Gastroesophageal sphincter (tissue), 3 donors: ENCODE measurements around the gene RHEX.

Experiments
- EP300 ChIP-seq: sonication (generic); formaldehyde crosslinking; IDR thresholded peaks from one replicate; pipeline ENCODE4 v1.6.1; 2017; ENCODE audit warnings: antibody characterized with exemption, mild to moderate bottlenecking
- POLR2A ChIP-seq, 2 donors: fragments of 450-650 bp; IDR thresholded peaks; one replicate each; pipeline ENCODE4 v1.6.1; 2017; ENCODE audit warnings: antibody characterized with exemption in 2 of 2, mild to moderate bottlenecking in 2 of 2, moderate library complexity in 1 of 2
- POLR2AphosphoS5 ChIP-seq: sonication (generic); formaldehyde crosslinking; IDR thresholded peaks from one replicate; pipeline ENCODE4 v1.6.1; 2017; ENCODE audit warnings: antibody characterized with exemption
- TF ChIP-seq, protein P1 (sequence below), 4 experiments: fragments of 200-600 bp in 2 of 4; fragments of 450-650 bp in 2 of 4; sonication (generic) in 1 of 4; IDR thresholded peaks; one replicate each; pipeline ENCODE4 v1.5.1; 2017 to 2019; ENCODE audit warnings: antibody characterized with exemption in 4 of 4, mild to moderate bottlenecking in 2 of 4, moderate library complexity in 2 of 4

GRCh38 chr1:206020393-206021007, 32.5 kb upstream of the RHEX start:
- TF ChIP-seq, protein P1, sequence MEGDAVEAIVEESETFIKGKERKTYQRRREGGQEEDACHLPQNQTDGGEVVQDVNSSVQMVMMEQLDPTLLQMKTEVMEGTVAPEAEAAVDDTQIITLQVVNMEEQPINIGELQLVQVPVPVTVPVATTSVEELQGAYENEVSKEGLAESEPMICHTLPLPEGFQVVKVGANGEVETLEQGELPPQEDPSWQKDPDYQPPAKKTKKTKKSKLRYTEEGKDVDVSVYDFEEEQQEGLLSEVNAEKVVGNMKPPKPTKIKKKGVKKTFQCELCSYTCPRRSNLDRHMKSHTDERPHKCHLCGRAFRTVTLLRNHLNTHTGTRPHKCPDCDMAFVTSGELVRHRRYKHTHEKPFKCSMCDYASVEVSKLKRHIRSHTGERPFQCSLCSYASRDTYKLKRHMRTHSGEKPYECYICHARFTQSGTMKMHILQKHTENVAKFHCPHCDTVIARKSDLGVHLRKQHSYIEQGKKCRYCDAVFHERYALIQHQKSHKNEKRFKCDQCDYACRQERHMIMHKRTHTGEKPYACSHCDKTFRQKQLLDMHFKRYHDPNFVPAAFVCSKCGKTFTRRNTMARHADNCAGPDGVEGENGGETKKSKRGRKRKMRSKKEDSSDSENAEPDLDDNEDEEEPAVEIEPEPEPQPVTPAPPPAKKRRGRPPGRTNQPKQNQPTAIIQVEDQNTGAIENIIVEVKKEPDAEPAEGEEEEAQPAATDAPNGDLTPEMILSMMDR (IDR thresholded peaks at IDR 0.05): no peak
- no peak for TF ChIP-seq POLR2AphosphoS5
- no peak for TF ChIP-seq POLR2A (IDR thresholded peaks at IDR 0.05)
- no peak for TF ChIP-seq EP300
